Left cardiac atrium (tissue), 4 donors: ENCODE data around the gene VSIG4. TPM values are rescaled to one million over a fixed set of nuclear protein-coding genes. Genes with fewer than 3 reads are reported as not detected.
"Not testable (repeated sequence)": the region's sequence is repeated elsewhere in the genome, so short reads cannot be mapped to it uniquely, and the experiment has no call there.

ENCODE experiments used
- ATAC-seq, 2 donors: fragments of 200-7000 bp; cut with Tn5 transposase; one replicate each; pipeline ENCODE4 v1.9.1; 2020; ENCODE audit warnings: mild to moderate bottlenecking in 2 of 2, moderate library complexity in 2 of 2
- DNase-seq: peaks from one replicate; pipeline ENCODE4 v3.0.0-alpha.2; 2020
- intact Hi-C, 2 donors: fragments of 100-400 bp; cut with DNase I; formaldehyde crosslinking; loops; one replicate each; pipeline versions ENCODE4 v1.14.1 to v1.15.1; 2022 to 2023
- total RNA-seq, 2 donors: library from RNA; stranded (reverse); fragmentation: NEBNext Ultra II Directional; extraction: Animal tissue kit (Norgen Biotek cat#: 25700); gene quantifications; one replicate each; pipeline ENCODE4 v1.2.1, GENCODE V29; 2021
- donor health status: DM: no; HTN: yes; CAD: no.
- donor health status: DM: no; HTN: yes; CAD: no; lungs with severe emphysema.
- donor health status: DM: yes; HTN: yes; CAD: no.
- donor health status: Dilated cardiomyopathy.

Gene VSIG4
- total RNA-seq, 2 donors from 2014 or later: 76.3 to 182 TPM

DNA sequence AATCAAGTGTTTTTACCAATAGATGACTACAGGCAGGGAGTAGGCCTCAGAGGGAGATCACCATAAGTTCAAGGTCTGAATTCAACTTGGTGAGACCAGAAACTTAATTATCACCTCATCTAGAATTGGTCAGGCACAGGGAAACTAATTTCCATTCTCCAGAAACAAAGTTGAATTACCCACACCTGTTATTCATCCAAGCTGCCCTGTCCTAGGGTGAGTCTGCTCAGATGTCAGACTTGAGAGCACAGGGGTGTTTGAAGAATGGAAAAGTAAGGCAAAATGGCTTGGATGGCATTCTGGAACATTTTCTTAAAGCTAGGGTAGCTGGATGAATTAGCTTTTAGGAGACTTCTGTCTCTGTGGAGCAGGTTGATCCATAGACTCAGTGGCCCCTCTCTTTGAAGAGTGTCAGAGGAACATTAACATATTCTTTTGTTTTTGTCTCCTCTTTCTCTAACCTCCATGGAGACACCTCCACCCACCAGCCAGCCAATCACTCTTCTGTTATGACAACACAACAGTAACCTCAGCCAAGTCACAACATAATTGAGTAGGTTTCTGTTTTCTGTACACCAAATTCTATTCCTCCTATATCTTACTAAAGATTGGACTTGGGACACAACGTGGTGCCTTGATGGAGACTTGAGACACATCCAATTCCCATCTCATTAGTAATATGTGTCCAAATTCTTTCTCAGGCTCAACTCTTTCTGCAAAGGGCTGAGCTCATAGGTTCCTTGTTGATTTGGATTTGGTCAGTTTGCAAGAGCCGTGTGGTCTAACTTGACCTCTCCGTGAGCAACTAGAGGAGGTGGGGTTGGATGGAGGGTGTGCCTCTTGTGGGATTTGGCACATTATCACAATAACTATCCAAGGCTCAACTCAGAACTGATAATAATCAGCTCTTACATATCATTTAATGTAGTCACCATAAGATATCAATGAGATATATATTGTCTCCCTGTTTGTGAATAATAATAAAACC lies 45.1 kb downstream of the VSIG4 start:
- ATAC-seq: no peak

DNA sequence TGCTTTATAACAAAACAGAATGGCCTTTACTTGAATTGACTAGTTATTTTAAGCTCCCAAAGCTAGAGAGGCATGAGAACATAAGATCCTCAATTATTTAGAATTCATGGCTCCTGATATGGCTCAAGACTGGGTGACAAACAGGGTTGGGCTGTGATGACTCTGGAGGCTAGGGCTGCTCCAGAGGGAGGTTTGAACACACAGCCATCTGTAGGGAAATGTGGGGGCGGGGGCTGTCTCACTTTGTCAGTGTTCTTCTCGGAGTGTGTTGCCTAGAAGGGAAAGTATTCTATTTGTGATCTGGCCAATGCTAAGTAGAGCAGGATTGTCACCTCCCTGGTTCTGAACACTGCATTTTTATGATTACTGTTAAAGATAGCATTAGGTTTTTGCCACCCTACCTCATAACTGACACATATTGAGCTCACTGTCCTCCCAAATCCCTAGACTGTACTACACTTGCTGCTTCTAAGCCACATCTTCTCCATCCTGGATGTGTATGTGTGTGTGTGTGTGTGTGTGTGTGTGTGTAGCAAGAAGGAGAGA lies 45.9 kb downstream of the VSIG4 start:
- no peak for DNase-seq
- no peak for ATAC-seq
- intact Hi-C loops: no loop called here

More for the DNA sequence above, 45.1 kb downstream of the VSIG4 start:
- no peak for DNase-seq
- intact Hi-C loops: no loop called here

DNA sequence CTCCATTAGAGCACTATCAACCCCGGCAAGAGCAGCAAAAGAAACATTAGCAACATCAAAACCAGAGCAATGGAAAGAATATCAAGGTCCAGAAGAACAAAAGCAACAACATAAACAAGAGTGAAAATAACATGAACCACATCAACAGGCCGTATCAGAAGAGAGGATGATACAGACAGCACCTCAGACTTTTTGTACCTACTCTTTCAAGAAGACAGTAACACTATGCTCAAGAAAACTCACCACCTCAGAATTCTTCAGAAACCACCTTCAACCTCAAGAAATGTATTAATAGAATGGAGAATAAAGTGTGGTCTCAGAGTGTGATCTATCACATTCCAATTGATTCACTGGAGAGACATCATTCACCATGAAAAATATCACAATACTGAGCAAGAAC lies 46.5 kb downstream of the VSIG4 start:
- intact Hi-C loops: no loop called here
- DNase-seq (no peak), ATAC-seq (no peak)

DNA sequence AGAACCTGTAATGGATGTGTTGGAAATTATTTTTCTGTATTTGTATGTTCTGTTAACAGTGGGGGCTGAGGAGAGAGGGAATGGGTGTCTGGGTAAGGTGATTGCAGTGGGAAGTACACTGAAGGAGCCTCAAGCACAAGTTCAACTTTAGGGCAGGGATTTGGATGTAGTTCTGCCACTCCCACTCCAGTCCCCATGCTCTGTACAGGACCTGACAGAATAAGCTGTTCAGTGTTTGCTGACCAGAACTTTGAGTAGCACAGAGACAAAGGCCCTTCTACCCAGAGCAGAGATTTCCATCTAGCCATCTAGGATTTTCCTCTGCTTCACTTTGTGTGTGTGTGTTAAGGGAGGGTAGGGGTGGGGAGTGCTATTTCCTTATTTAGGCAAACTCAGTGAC lies 49.2 kb downstream of the VSIG4 start:
- no peak for DNase-seq
- no peak for ATAC-seq
- intact Hi-C loops: no loop called here

DNA sequence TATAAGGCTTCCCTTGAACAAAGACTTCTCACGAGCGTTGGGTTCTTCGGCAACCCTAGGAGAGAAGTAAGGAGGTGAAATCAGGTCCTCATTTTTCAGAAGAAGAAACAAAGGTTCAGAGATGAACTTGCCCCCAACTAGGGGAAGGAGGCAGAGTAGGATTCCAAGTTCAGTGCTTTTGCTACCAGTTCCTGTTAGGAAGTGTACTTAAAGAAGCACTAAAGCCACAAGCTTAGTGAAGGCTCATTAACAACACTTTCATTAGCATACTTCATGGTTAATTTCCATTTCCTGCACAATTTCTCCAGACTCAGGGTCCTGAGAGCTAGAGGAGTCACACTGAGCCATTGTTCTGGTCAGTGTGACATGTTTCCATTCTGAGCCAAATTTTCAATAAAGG lies 52.1 kb downstream of the VSIG4 start:
- ATAC-seq: no peak

DNA sequence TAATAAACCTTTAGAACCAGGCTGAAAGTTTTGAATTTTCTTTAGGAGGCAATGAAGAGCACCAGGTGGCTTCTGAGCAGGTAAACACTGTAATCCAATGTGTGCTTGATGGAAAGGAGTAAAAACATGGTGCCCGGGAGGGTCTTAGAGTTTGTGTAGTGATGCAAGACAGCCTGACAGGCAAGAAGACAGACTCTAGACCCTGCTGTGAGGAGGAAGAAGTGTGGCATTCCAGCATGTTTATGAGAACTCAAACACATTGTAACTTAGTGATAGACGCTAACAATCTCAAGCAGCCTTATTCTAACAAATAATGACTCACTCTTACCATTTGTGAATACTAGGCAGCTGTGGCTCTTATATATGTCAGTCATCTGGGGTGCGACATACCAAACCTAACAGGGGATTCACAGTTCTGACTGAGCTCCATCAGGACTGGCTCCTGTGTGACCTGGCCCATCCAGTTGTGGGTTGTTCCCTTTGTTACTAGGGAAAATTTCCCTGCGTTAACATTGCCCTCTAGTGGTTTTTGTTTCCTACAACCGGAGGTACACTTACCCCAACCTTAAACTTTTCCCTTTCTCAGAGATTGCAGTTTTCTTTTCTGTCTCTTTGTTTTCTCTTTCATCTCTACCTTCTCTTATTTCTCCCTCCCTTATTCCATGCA lies 53.8 kb downstream of the VSIG4 start:
- ATAC-seq: peak; percentile 74 to 85
- intact Hi-C loops: loop anchor here (2.0 to 5.0 kb wide), 2 partner anchors 403 to 404 kb away; no protein-coding TSS in a partner anchor
- peak; percentile 27 for DNase-seq

More for the DNA sequence above, 52.1 kb downstream of the VSIG4 start:
- DNase-seq: no peak
- intact Hi-C loops: loop anchor here (2.0 to 5.0 kb wide), 2 partner anchors 405 to 406 kb away; no protein-coding TSS in a partner anchor

DNA sequence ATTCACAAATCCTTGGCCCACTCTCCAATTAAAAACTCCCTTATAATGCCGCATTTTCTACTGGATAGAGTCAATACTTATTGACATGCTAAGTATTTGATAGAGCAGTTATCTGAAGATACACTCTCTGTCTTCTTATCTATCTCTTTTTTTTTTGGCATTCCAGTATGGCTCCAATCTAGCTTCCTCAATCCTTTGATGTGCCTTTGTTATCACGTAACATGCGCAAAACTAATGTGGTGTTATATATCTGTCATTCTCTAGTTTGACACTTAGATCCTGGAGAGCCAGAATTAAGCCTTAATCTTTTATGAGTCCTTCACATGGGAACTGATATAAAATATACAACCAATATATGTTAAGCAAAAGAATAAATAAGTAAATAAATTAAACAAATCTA lies 54.7 kb downstream of the VSIG4 start:
- ATAC-seq: no peak
- intact Hi-C loops: loop anchor here in 1 of 2 donors (5.0 kb wide), 1 partner anchor 403 kb away; no protein-coding TSS in a partner anchor
- no peak for DNase-seq

DNA sequence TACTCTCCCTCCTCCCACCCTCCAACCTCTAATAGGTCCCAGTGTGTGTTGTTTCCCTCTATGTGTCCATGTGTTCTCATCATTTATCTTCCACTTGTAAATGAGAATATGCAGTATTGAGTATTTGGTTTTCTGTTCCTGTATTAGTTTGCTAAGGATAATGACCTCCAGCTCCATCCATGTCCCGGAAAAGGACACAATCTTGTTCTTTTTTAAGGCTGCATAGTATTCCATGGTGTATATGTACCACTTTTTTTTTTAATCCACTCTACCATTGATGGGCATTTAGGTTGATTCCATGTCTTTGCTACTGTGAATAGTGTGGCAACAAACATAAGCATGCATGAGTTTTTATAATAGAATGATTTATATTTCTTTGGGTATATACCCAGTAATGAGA lies 62.7 kb downstream of the VSIG4 start:
- intact Hi-C loops, ATAC-seq, DNase-seq: not testable (repeated sequence)

DNA sequence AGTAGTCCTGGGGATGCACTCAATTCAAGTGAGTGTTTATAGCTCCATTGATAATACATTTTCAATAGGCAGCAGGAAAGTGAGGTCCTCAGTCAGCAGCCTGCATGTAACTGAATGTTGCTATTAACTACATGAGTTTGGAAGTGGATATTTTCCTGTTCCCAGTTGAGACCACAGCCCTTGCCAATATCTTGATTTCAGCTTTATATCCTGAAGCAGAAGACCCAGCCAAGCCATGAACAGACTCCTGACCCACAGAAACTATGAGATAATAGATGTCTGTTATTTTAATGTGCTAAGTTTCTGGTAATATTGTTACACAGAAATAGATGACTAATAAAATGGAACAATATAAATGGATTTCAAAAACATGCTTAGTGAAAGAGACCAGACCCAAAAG lies 63.7 kb downstream of the VSIG4 start:
- DNase-seq (no peak), ATAC-seq (no peak)
- intact Hi-C loops: no loop called here

DNA sequence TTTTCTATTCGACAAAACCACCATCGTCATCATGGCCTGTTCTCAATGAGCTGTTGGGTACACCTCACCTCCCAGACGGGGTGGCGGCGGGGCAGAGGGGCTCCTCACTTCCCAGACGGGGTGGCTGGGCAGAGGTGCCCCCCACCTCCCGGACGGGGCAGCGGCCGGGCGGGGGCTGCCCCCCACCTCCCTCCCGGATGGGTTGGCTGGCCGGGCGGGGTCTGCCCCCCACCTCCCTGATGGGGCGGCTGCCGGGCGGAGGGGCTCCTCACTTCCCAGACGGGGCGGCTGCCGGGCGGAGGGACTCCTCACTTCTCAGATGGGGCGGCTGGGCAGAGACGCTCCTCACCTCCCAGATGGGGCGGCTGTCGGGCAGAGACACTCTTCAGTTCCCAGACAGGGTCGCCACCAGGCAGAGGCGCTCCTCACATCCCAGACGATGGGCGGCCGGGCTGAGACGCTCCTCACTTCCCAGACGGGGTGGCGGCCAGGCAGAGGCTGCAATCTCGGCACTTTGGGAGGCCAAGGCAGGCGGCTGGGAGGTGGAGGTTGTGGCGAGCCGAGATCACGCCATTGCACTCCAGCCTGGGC lies 64.6 kb downstream of the VSIG4 start:
- intact Hi-C loops, DNase-seq, ATAC-seq: not testable (repeated sequence)

Other genes starting within 250 kb of the VSIG4 start
- 10 to 100 TPM; 35.0 to 40.7 TPM for gene HEPH, start 124.2 kb upstream of the VSIG4 start, total RNA-seq